HepG2 (cell line): Measurements from ENCODE around the gene ZNF181.

ENCODE experiments used
- CTCF ChIP-seq: sonication (generic); formaldehyde crosslinking; IDR thresholded peaks from 2 replicates; pipeline ENCODE4 v1.5.0; 2020; ENCODE audit warnings: mild to moderate bottlenecking, missing genetic modification reagents, moderate library complexity
- ZNF143 ChIP-seq: sonication (generic); formaldehyde crosslinking; IDR thresholded peaks from 2 replicates; pipeline ENCODE4 v1.4.0; 2020; ENCODE audit warnings: missing genetic modification reagents

GRCh38 chr19:34715357-34715756 lies 18.7 kb upstream of the ZNF181 start:
- TF ChIP-seq ZNF143 (CRISPR knock-in tag), result no peak
- no peak for TF ChIP-seq CTCF (CRISPR knock-in tag)
